K562 (cell line): ENCODE measurements around the gene NEK4. TPM values are rescaled to one million over a fixed set of nuclear protein-coding genes. Genes with fewer than 3 reads are reported as not detected.
A peak's percentile ranks its signal among the peaks of the same experiment; 100 is the strongest.

Source experiments
- ASH1L ChIP-seq: fragments of 450-650 bp; IDR thresholded peaks from 2 replicates; pipeline ENCODE4 v1.6.1; 2018; ENCODE audit warnings: borderline replicate concordance, mild to moderate bottlenecking, low read depth; ENCODE audit not compliant: partially characterized antibody
- E2F3 ChIP-seq: fragments of 250-450 bp; sonication (Bioruptor Pico); IDR thresholded peaks from 2 replicates; pipeline ENCODE4 v1.4.0; 2020; ENCODE audit warnings: mild to moderate bottlenecking
- ELF1 ChIP-seq: fragments of 200-800 bp; sonication (Bioruptor generic); IDR thresholded peaks from 2 replicates; pipeline ENCODE4 v1.6.1; 2016; ENCODE audit warnings: missing genetic modification characterization, missing compliant biosample characterization
- FOXA1 ChIP-seq: fragments of 450-650 bp; IDR thresholded peaks from 2 replicates; pipeline ENCODE4 v1.6.1; 2016; ENCODE audit warnings: mild to moderate bottlenecking, borderline replicate concordance
- NCOA6 ChIP-seq: fragments of 450-650 bp; IDR thresholded peaks from 2 replicates; pipeline ENCODE4 v1.6.1; 2017; ENCODE audit warnings: mild to moderate bottlenecking
- NFIC ChIP-seq: fragments of 450-650 bp; IDR thresholded peaks from 2 replicates; pipeline ENCODE4 v1.6.1; 2017; ENCODE audit warnings: mild to moderate bottlenecking, inconsistent platforms
- PCBP2 ChIP-seq: fragments of 200-400 bp; formaldehyde crosslinking; IDR thresholded peaks from 2 replicates; pipeline ENCODE4 v1.6.1; 2018; ENCODE audit warnings: low read length, low read depth, mild to moderate bottlenecking, moderate library complexity; ENCODE audit not compliant: poor library complexity, severe bottlenecking
- POLR2G ChIP-seq: fragments of 200-400 bp; formaldehyde crosslinking; IDR thresholded peaks from 2 replicates; pipeline ENCODE4 v1.6.1; 2017; ENCODE audit warnings: low read depth, mild to moderate bottlenecking, antibody characterized with exemption, low read length, moderate library complexity
- RBFOX2 ChIP-seq: fragments of 200-400 bp; formaldehyde crosslinking; IDR thresholded peaks from 2 replicates; pipeline ENCODE4 v1.6.1; 2017; ENCODE audit warnings: low read depth, mild to moderate bottlenecking, low read length, moderate library complexity
- RBM14 ChIP-seq: fragments of 200-400 bp; formaldehyde crosslinking; IDR thresholded peaks from 2 replicates; pipeline ENCODE4 v1.6.1; 2018; ENCODE audit warnings: low read depth, mild to moderate bottlenecking, low read length, moderate library complexity, borderline replicate concordance; ENCODE audit not compliant: insufficient read depth
- RERE ChIP-seq: sonication (generic); formaldehyde crosslinking; IDR thresholded peaks from 2 replicates; pipeline ENCODE4 v1.8.0; 2023; ENCODE audit warnings: missing genetic modification reagents, mild to moderate bottlenecking, borderline replicate concordance
- SPI1 ChIP-seq: IDR thresholded peaks from 2 replicates; pipeline ENCODE4 v1.6.1; 2011; ENCODE audit warnings: low read depth, low read length, control low read depth, borderline replicate concordance
- TBP ChIP-seq: optimal IDR thresholded peaks from 2 replicates; pipeline ENCODE3; 2011; ENCODE audit warnings: low read depth, low read length, improper control_type of control experiment
- TFE3 ChIP-seq: fragments of 450-650 bp; formaldehyde crosslinking; IDR thresholded peaks from 2 replicates; pipeline ENCODE4 v1.4.0; 2020; ENCODE audit warnings: mild to moderate bottlenecking, mixed read lengths
- TRIM24 ChIP-seq, 2 experiments: fragments of 450-650 bp; IDR thresholded peaks; 2 replicates each; pipeline ENCODE4 v1.6.1; 2016
- TRIM28 ChIP-seq: fragments of 450-650 bp; IDR thresholded peaks from 2 replicates; pipeline ENCODE4 v1.6.1; 2017
- WHSC1 ChIP-seq: IDR thresholded peaks from one replicate; pipeline ENCODE4 v1.6.1; 2012; ENCODE audit warnings: low read length, control low read depth, inconsistent platforms
- XRCC3 ChIP-seq: fragments of 450-650 bp; IDR thresholded peaks from 2 replicates; pipeline ENCODE4 v1.6.1; 2017; ENCODE audit warnings: mild to moderate bottlenecking, moderate library complexity
- ZBTB1 ChIP-seq: sonication (generic); formaldehyde crosslinking; IDR thresholded peaks from 2 replicates; pipeline ENCODE4 v1.8.1; 2023; ENCODE audit warnings: missing genetic modification reagents, low read depth, mild to moderate bottlenecking, borderline replicate concordance
- ZNF239 ChIP-seq: fragments of 250-450 bp; sonication (Bioruptor Pico); IDR thresholded peaks from 2 replicates; pipeline ENCODE4 v1.4.0; 2020; ENCODE audit warnings: mild to moderate bottlenecking
- ZNF354B ChIP-seq: fragments of 250-450 bp; sonication (Bioruptor Pico); IDR thresholded peaks from 2 replicates; pipeline ENCODE4 v1.4.0; 2020
- ZNF778 ChIP-seq: fragments of 450-650 bp; formaldehyde crosslinking; IDR thresholded peaks from 2 replicates; pipeline ENCODE4 v1.4.0; 2020; ENCODE audit warnings: mild to moderate bottlenecking, moderate library complexity
- polyA plus RNA-seq, 8 experiments: library from polyadenylated mRNA; depleted of rRNA in 4 of 8; stranded (reverse) in 5 of 8; unstranded in 3 of 8; fragments of >200 nt; fragmentation: Nextera tagmentation in 2 of 8; fragmentation: Illumina TruSeq in 1 of 8; extraction: Ambion mirVana in 2 of 8; extraction: Trizol in 1 of 8; gene quantifications; 2 replicates each; pipeline versions ENCODE4 v1.2.1 to v1.2.3, GENCODE V29; 2011 to 2014; ENCODE audit warnings: inconsistent platforms in 1 of 8, missing spikeins in 1 of 8
- total RNA-seq, 7 experiments: library from RNA; depleted of rRNA in 6 of 7; stranded (reverse); fragments of >200 nt in 6 of 7; fragmentation: Illumina TruSeq in 2 of 7; extraction: Trizol in 2 of 7; gene quantifications; 2 replicates each; pipeline versions ENCODE4 v1.2.1 to v1.2.3, GENCODE V29; 2011 to 2021; ENCODE audit warnings: low replicate concordance in 1 of 7

The NEK4 gene
- total and polyA plus RNA-seq, 9 of the 15 experiments (the other 6 are each of a cell fraction or from before 2014, with no cell fraction given): 5.8 to 23.1 (median 16.6) TPM

GRCh38 chr3:52705688-52706686, 64.8 kb downstream of the NEK4 start, which contains the start of the genes GLT8D1 and SPCS1 (continued):
- TF ChIP-seq WHSC1 (no peak), ASH1L (no peak), RBM14 (no peak), POLR2G (peak; percentile 87), ELF1 (tag) (peak; percentile 88), SPI1 (0 out of 2 replicates have a peak, but pooled peaks have one; percentile 38), TBP (peak; percentile 40), TRIM28 (no peak), XRCC3 (no peak), ZNF239 (CRISPR knock-in tag) (no peak), FOXA1 (no peak), TFE3 (CRISPR knock-in tag) (no peak), RBFOX2 (peak; percentile 90), ZBTB1 (peak; percentile 97), RERE (CRISPR knock-in tag) (no peak), ZNF778 (CRISPR knock-in tag) (no peak), E2F3 (CRISPR knock-in tag) (0 out of 2 replicates have a peak, but pooled peaks have one; percentile 6), NCOA6 (no peak), ZNF354B (CRISPR knock-in tag) (no peak), NFIC (peak; percentile 60), TRIM24 (IDR thresholded peaks at IDR 0.05) (peak in 1 of 2 experiments; percentile 40; a peak in 1 of 4 replicates), PCBP2 (no peak)
